Gastroesophageal sphincter (tissue), 4 donors: ENCODE results near the gene NETO1. TPM values are rescaled to one million over a fixed set of nuclear protein-coding genes. Genes with fewer than 3 reads are reported as not detected.

ENCODE experiments used
- ATAC-seq: fragments of 150-250 bp; one replicate; pipeline ENCODE4 v1.9.1; 2016; ENCODE audit warnings: mild to moderate bottlenecking, moderate library complexity
- H3K27ac ChIP-seq, 4 donors: fragments of 200-600 bp; sonication (generic) in 3 of 4; 1 replicate in 3 of 4; 2 replicates in 1 of 4; pipeline ENCODE4 v1.5.1; 2016 to 2019
- H3K27me3 ChIP-seq: fragments of 200-600 bp; sonication (generic); one replicate; pipeline ENCODE4 v1.5.1; 2019
- H3K36me3 ChIP-seq, 2 donors: fragments of 200-600 bp; sonication (generic); one replicate each; pipeline ENCODE4 v1.5.1; 2019; ENCODE audit warnings: control low read depth in 1 of 2
- H3K4me1 ChIP-seq, 3 donors: fragments of 200-600 bp; sonication (generic); 1 replicate in 2 of 3; 2 replicates in 1 of 3; pipeline ENCODE4 v1.5.1; 2016 to 2019; ENCODE audit warnings: control low read depth in 2 of 3
- H3K4me3 ChIP-seq, 2 donors: fragments of 200-600 bp; sonication (generic); one replicate each; pipeline ENCODE4 v1.5.1; 2019; ENCODE audit warnings: mild to moderate bottlenecking in 1 of 2, moderate library complexity in 1 of 2
- H3K9me3 ChIP-seq, 3 donors: fragments of 200-600 bp; sonication (generic); one replicate each; pipeline ENCODE4 v1.5.1; 2017 to 2019; ENCODE audit warnings: control low read depth in 2 of 3
- CTCF ChIP-seq, 4 experiments: fragments of 200-600 bp in 2 of 4; fragments of 450-650 bp in 2 of 4; sonication (generic) in 1 of 4; IDR thresholded peaks; one replicate each; pipeline ENCODE4 v1.5.1; 2017 to 2019; ENCODE audit warnings: antibody characterized with exemption in 4 of 4, mild to moderate bottlenecking in 2 of 4, moderate library complexity in 2 of 4
- EP300 ChIP-seq: sonication (generic); formaldehyde crosslinking; IDR thresholded peaks from one replicate; pipeline ENCODE4 v1.6.1; 2017; ENCODE audit warnings: antibody characterized with exemption, mild to moderate bottlenecking
- POLR2A ChIP-seq, 2 donors: fragments of 450-650 bp; IDR thresholded peaks; one replicate each; pipeline ENCODE4 v1.6.1; 2017; ENCODE audit warnings: antibody characterized with exemption in 2 of 2, mild to moderate bottlenecking in 2 of 2, moderate library complexity in 1 of 2
- POLR2AphosphoS5 ChIP-seq: sonication (generic); formaldehyde crosslinking; IDR thresholded peaks from one replicate; pipeline ENCODE4 v1.6.1; 2017; ENCODE audit warnings: antibody characterized with exemption
- WGBS, 2 donors: methylation state at CpG; one replicate each; pipeline ENCODE4 v1.1.5; 2018; ENCODE audit warnings: low coverage in 1 of 2; 5-methylcytosine and 5-hydroxymethylcytosine counted together
- total RNA-seq, 4 donors: library from RNA; depleted of rRNA; stranded (reverse); fragments of >200 nt; gene quantifications; one replicate each; pipeline ENCODE4 v1.1.0, GENCODE V29; 2016

NETO1 gene
- total RNA-seq, 4 donors from 2014 or later: 0.23 TPM; not detected in 3

- H3K4me3 ChIP-seq: no peak overlapping the region
- no peaks in the 10 kb centered on the region for H3K4me1 ChIP-seq
- no peaks in the 10 kb centered on the region for H3K36me3 ChIP-seq
- H3K9me3 ChIP-seq: no peaks in the 10 kb centered on the region
- WGBS, 2 donors: 44 to 52% methylated on average over 4 of the region's 4 CpGs
- no peak overlapping the region for H3K27ac ChIP-seq
- no peaks in the 10 kb centered on the region for H3K27me3 ChIP-seq
- no peak for ATAC-seq
- no peak for TF ChIP-seq POLR2AphosphoS5
- no peak for TF ChIP-seq CTCF (IDR thresholded peaks at IDR 0.05)
Observed at GRCh38 chr18:72899338-72899737, 31.6 kb upstream of the NETO1 start.

GRCh38 chr18:72898870-72899269, 31.1 kb upstream of the NETO1 start:
- no peak overlapping the region for H3K27ac ChIP-seq
- no peaks in the 10 kb centered on the region for H3K27me3 ChIP-seq
- TF ChIP-seq POLR2AphosphoS5 (no peak), EP300 (no peak), CTCF (IDR thresholded peaks at IDR 0.05) (no peak)
- no peak for ATAC-seq
- H3K36me3 ChIP-seq: no peaks in the 10 kb centered on the region
- no peaks in the 10 kb centered on the region for H3K4me1 ChIP-seq
- 30 to 40% methylated on average over 3 of the region's 3 CpGs for WGBS, 2 donors
- no peak overlapping the region for H3K4me3 ChIP-seq
- H3K9me3 ChIP-seq: no peaks in the 10 kb centered on the region

GRCh38 chr18:72895548-72895947, 27.8 kb upstream of the NETO1 start:
- Histone ChIP-seq H3K9me3 (no peaks in the 10 kb centered on the region), H3K4me3 (no peak overlapping the region), H3K4me1 (no peaks in the 10 kb centered on the region), H3K27me3 (no peaks in the 10 kb centered on the region), H3K27ac (no peak overlapping the region), H3K36me3 (no peaks in the 10 kb centered on the region)
- ATAC-seq: no peak
- TF ChIP-seq EP300: no peak
- no peak for TF ChIP-seq POLR2AphosphoS5
- no peak for TF ChIP-seq POLR2A (IDR thresholded peaks at IDR 0.05)
- 57 to 60% methylated on average over 2 of the region's 2 CpGs for whole genome bisulfite sequencing, 2 donors

- Histone ChIP-seq H3K4me1 (no peaks in the 10 kb centered on the region), H3K27me3 (peaks cover 6% of the 10 kb centered on the region), H3K9me3 (no peaks in the 10 kb centered on the region), H3K36me3 (no peaks in the 10 kb centered on the region), H3K27ac (no peak overlapping the region), H3K4me3 (no peak overlapping the region)
- no peak for TF ChIP-seq POLR2AphosphoS5
- no peak for ATAC-seq
- WGBS, 2 donors: 85% methylated on average over 2 of the region's 3 CpGs; no CpG with 5 or more reads in 1 of the 2 donors
Observed at GRCh38 chr18:72878561-72878960, 10.8 kb upstream of the NETO1 start.

GRCh38 chr18:72878143-72878542, 10.4 kb upstream of the NETO1 start:
- Histone ChIP-seq H3K9me3 (no peaks in the 10 kb centered on the region), H3K27ac (no peak overlapping the region), H3K36me3 (no peaks in the 10 kb centered on the region), H3K4me1 (no peaks in the 10 kb centered on the region), H3K27me3 (peaks cover 6% of the 10 kb centered on the region), H3K4me3 (no peak overlapping the region)
- WGBS, 2 donors: 63% methylated on average over 2 of the region's 2 CpGs; no CpG with 5 or more reads in 1 of the 2 donors
- no peak for ATAC-seq
- TF ChIP-seq POLR2A (IDR thresholded peaks at IDR 0.05) (no peak), EP300 (no peak), CTCF (IDR thresholded peaks at IDR 0.05) (no peak), POLR2AphosphoS5 (no peak)

GRCh38 chr18:72871091-72871490, 3.3 kb upstream of the NETO1 start:
- ATAC-seq: no peak
- Histone ChIP-seq H3K4me3 (no peak overlapping the region), H3K9me3 (no peaks in the 10 kb centered on the region), H3K4me1 (peaks cover 0 to 28% (median 3%) of the 10 kb centered on the region in 3 donors), H3K27me3 (peaks cover 56% of the 10 kb centered on the region), H3K36me3 (no peaks in the 10 kb centered on the region), H3K27ac (no peak overlapping the region)
- TF ChIP-seq CTCF (IDR thresholded peaks at IDR 0.05) (no peak), POLR2AphosphoS5 (no peak), EP300 (no peak)
- WGBS, 2 donors: 65 to 71% methylated on average over 5 of the region's 5 CpGs
